Endothelial cell of umbilical vein (primary cell): Measurements from ENCODE around the gene ATP10A. TPM values are rescaled to one million over a fixed set of nuclear protein-coding genes. Genes with fewer than 3 reads are reported as not detected.

Experiments used
- BruUV-seq: library from RNA; stranded (reverse); fragments of 400-500 nt; replicated peaks from 2 replicates; lab custom pipeline; 2021; lab: Mats Ljungman, UMichigan
- CTCF ChIA-PET: fragments of 300-600, 350-600 bp; sonication (Branson Sonifier 250); formaldehyde crosslinking; loops from one replicate; lab custom pipeline; 2021; ENCODE audit warnings: antibody characterized with exemption, inconsistent platforms; lab: Charles Lee
- POLR2A ChIA-PET: fragments of 300-600, 350-600 bp; sonication (Branson Sonifier 250); formaldehyde crosslinking; loops from one replicate; lab custom pipeline; 2021; ENCODE audit warnings: antibody characterized with exemption, inconsistent platforms; lab: Charles Lee
- DNase-seq: peaks from one replicate; pipeline ENCODE4 v3.0.0-alpha.2; 2011; ENCODE audit warnings: low read depth, low spot score
- FAIRE-seq: peaks from 2 replicates; lab custom pipeline; 2011; peaks lifted over from hg19 to GRCh38; lab: Jason Lieb, UNC
- H2AFZ ChIP-seq: 2 replicates; pipeline ENCODE4 v1.6.0; 2012; ENCODE audit warnings: low read depth, low read length, control low read depth, inconsistent platforms
- H3K27ac ChIP-seq: 2 replicates; pipeline ENCODE4 v1.5.1; 2011; ENCODE audit warnings: low read depth, mild to moderate bottlenecking, control low read depth, low read length, moderate library complexity; ENCODE audit not compliant: insufficient read depth
- H3K27me3 ChIP-seq, 2 experiments: 2 replicates each; pipeline versions ENCODE4 v1.6.0 to v1.6.1; 2011; ENCODE audit warnings: low read length in 2 of 2, mixed read lengths in 1 of 2; ENCODE audit not compliant: control insufficient read depth in 2 of 2, insufficient read depth in 2 of 2
- H3K36me3 ChIP-seq, 2 experiments: 2 replicates in 1 of 2; 3 replicates in 1 of 2; pipeline ENCODE4 v1.5.1; 2011; ENCODE audit warnings: low read length in 2 of 2, mild to moderate bottlenecking in 1 of 2, moderate library complexity in 1 of 2; ENCODE audit not compliant: control insufficient read depth in 2 of 2, insufficient read depth in 2 of 2; ENCODE audit errors: extremely low read depth in 1 of 2
- H3K4me1 ChIP-seq: 3 replicates; pipeline ENCODE4 v1.5.1; 2011; ENCODE audit warnings: mild to moderate bottlenecking, low read length; ENCODE audit not compliant: control insufficient read depth, insufficient read depth; ENCODE audit errors: extremely low read depth
- H3K4me2 ChIP-seq: 2 replicates; pipeline ENCODE4 v1.6.1; 2011; ENCODE audit warnings: low read length, control low read depth, mixed read lengths; ENCODE audit not compliant: insufficient read depth
- H3K4me3 ChIP-seq, 3 experiments: fragments of 200-600 bp in 1 of 3; sonication (generic), shearing (Covaris generic) in 1 of 3; replicated peaks in 1 of 3; 2 replicates each; pipeline ENCODE4 v1.5.1; 2011 to 2016; ENCODE audit warnings: control low read depth in 3 of 3, low read length in 3 of 3, mild to moderate bottlenecking in 2 of 3, inconsistent platforms in 1 of 3, low read depth in 1 of 3, moderate library complexity in 1 of 3; ENCODE audit not compliant: insufficient read depth in 1 of 3
- H3K79me2 ChIP-seq: 2 replicates; pipeline ENCODE4 v1.6.0; 2012; ENCODE audit warnings: low read length, inconsistent platforms; ENCODE audit not compliant: control insufficient read depth, insufficient read depth
- H3K9ac ChIP-seq: replicated peaks from 2 replicates; pipeline ENCODE3; 2011; ENCODE audit warnings: low read length, control low read depth; ENCODE audit not compliant: insufficient read depth; ENCODE audit errors: extremely low read depth
- H3K9me1 ChIP-seq: replicated peaks from 3 replicates; pipeline ENCODE4 v1.6.0; 2011; ENCODE audit warnings: mild to moderate bottlenecking, low read length; ENCODE audit not compliant: control insufficient read depth, insufficient read depth; ENCODE audit errors: extremely low read depth
- H3K9me3 ChIP-seq: replicated peaks from 2 replicates; pipeline ENCODE4 v1.5.1; 2012; ENCODE audit warnings: low read length, inconsistent platforms; ENCODE audit not compliant: control insufficient read depth, insufficient read depth
- H4K20me1 ChIP-seq: replicated peaks from 2 replicates; pipeline ENCODE3; 2011; ENCODE audit warnings: mild to moderate bottlenecking, low read length; ENCODE audit not compliant: control insufficient read depth, insufficient read depth; ENCODE audit errors: extremely low read depth
- CTCF ChIP-seq, 2 donors: IDR thresholded peaks; 1 replicate in 1 of 2; 2 replicates in 1 of 2; pipeline ENCODE4 v1.5.1; 2011; ENCODE audit warnings: low read length in 2 of 2, mild to moderate bottlenecking in 2 of 2, moderate library complexity in 2 of 2, control low read depth in 1 of 2, inconsistent platforms in 1 of 2, low read depth in 1 of 2; ENCODE audit not compliant: insufficient read depth in 1 of 2; ENCODE audit errors: extremely low read depth in 1 of 2
- EZH2 ChIP-seq: IDR thresholded peaks from 2 replicates; pipeline ENCODE4 v1.6.1; 2012; ENCODE audit warnings: borderline replicate concordance, low read depth, mild to moderate bottlenecking, moderate library complexity, low read length, inconsistent platforms; ENCODE audit not compliant: severe bottlenecking
- FOS ChIP-seq: IDR thresholded peaks from 2 replicates; pipeline ENCODE4 v1.6.1; 2011; ENCODE audit warnings: mild to moderate bottlenecking, low read length, moderate library complexity, borderline replicate concordance; ENCODE audit not compliant: insufficient read depth
- GATA2 ChIP-seq: IDR thresholded peaks from 2 replicates; pipeline ENCODE4 v1.7.0; 2011; ENCODE audit warnings: low read depth, mild to moderate bottlenecking, moderate library complexity, mixed read lengths, low read length; ENCODE audit not compliant: insufficient read length, insufficient read depth
- JUN ChIP-seq: IDR thresholded peaks from 2 replicates; pipeline ENCODE4 v1.6.1; 2011; ENCODE audit warnings: borderline replicate concordance, low read depth; ENCODE audit not compliant: insufficient read length, insufficient read depth
- MAX ChIP-seq: IDR thresholded peaks from 2 replicates; pipeline ENCODE4 v1.6.1; 2011; ENCODE audit not compliant: insufficient read depth, insufficient read length
- MYC ChIP-seq: IDR thresholded peaks from one replicate; pipeline ENCODE4 v1.6.1; 2011; ENCODE audit warnings: mild to moderate bottlenecking, low read depth, low read length
- POLR2A ChIP-seq: IDR thresholded peaks from 2 replicates; pipeline ENCODE4 v1.6.1; 2012; ENCODE audit warnings: low read depth, mild to moderate bottlenecking, control low read depth, low read length
- POLR2AphosphoS5 ChIP-seq: IDR thresholded peaks from 2 replicates; pipeline ENCODE4 v1.6.1; 2012; ENCODE audit warnings: low read depth, mild to moderate bottlenecking, control low read depth, low read length, moderate library complexity; ENCODE audit not compliant: insufficient read depth
- dilution Hi-C: fragments of 300-500 bp; cut with MboI; formaldehyde crosslinking; loops from one replicate; pipeline ENCODE4 v1.15.0; 2019; ENCODE audit warnings: low sequenced_read_pairs; ENCODE audit not compliant: extremely low pct_ligation_motif_present
- intact Hi-C: fragments of 100-400 bp; cut with micrococcal nuclease; formaldehyde crosslinking; loops from one replicate; pipeline ENCODE4 v1.10.0; 2022
- polyA plus RNA-seq, 4 experiments: library from polyadenylated mRNA; depleted of rRNA in 3 of 4; stranded (reverse) in 3 of 4; unstranded in 1 of 4; fragments of >200 nt; gene quantifications; 2 replicates each; pipeline versions ENCODE4 v1.2.1 to v1.2.3, GENCODE V29; 2011 to 2012; ENCODE audit warnings: missing spikeins in 1 of 4
- total RNA-seq: library from RNA; stranded (reverse); gene quantifications from 2 replicates; pipeline ENCODE4 v1.2.3, GENCODE V29; 2021

The ATP10A gene
- total and polyA plus RNA-seq, 2 donors (not counting 3 experiments of a cell fraction or from before 2014, with no cell fraction given): not detected

GRCh38 chr15:25688166-25688565 is 175.0 kb downstream of the ATP10A start:
- Histone ChIP-seq H3K27me3 (no peaks in the 10 kb centered on the region), H3K36me3 (no peaks in the 10 kb centered on the region), H3K9me1 (no peaks in the 10 kb centered on the region), H3K9ac (no peak overlapping the region), H3K79me2 (no peaks in the 10 kb centered on the region), H3K4me3 (no peak overlapping the region), H3K9me3 (peaks cover 23% of the 10 kb centered on the region), H2AFZ (no peak overlapping the region), H3K4me2 (no peak overlapping the region), H4K20me1 (no peaks in the 10 kb centered on the region), H3K4me1 (no peaks in the 10 kb centered on the region), H3K27ac (no peak overlapping the region)
- FAIRE-seq: no peak
- no peak for TF ChIP-seq POLR2AphosphoS5
- TF ChIP-seq GATA2: no peak
- no peak for TF ChIP-seq EZH2
- no peak for TF ChIP-seq JUN
- TF ChIP-seq CTCF (IDR thresholded peaks at IDR 0.05; ENCODE audit: extremely low read depth in 1 of 2, insufficient read depth in 1 of 2, low read depth in 1 of 2, low read length in 2 of 2): no peak
- no peak for TF ChIP-seq POLR2A
- TF ChIP-seq MYC: no peak
- TF ChIP-seq MAX: no peak
- TF ChIP-seq FOS: no peak
- intact Hi-C loops: no loop called here
- ChIA-PET POLR2A (no interaction called here), CTCF (no interaction called here)
- DNase-seq: no peak
- BruUV-seq: no TSS peak
- dilution Hi-C loops: no loop called here
